ENCODE data around the gene AFP.

Gene AFP

GRCh38 chr4:73431813-73432168 is 4.2 kb upstream of the AFP start:
- no peaks in the 10 kb centered on the region for H3K9me3 ChIP-seq (ENCODE audit: insufficient read depth, low read length)
- no peaks in the 10 kb centered on the region for H3F3A ChIP-seq (ENCODE audit: insufficient read depth)
- H3K9me2 ChIP-seq (replicated peaks; ENCODE audit: insufficient read depth, low read length), result no peaks in the 10 kb centered on the region

GRCh38 chr4:73432169-73433000 is 3.6 kb upstream of the AFP start:
- Histone ChIP-seq H3K79me2 (ENCODE audit: insufficient read depth, low read length) (no peaks in the 10 kb centered on the region), H2AFZ (ENCODE audit: low read depth, low read length, severe bottlenecking) (no peak overlapping the region), H3K4me3 (ENCODE audit: insufficient read depth, low read length, poor library complexity, severe bottlenecking) (no peak overlapping the region), H4K20me1 (ENCODE audit: low read depth, low read length) (no peaks in the 10 kb centered on the region), H3F3A (ENCODE audit: insufficient read depth) (no peaks in the 10 kb centered on the region), H3K27ac (ENCODE audit: low read depth, low read length) (no peak overlapping the region), H3K4me2 (ENCODE audit: low read depth, low read length, poor library complexity, severe bottlenecking) (no peak overlapping the region), H3K9me3 (ENCODE audit: insufficient read depth, low read length) (no peaks in the 10 kb centered on the region), H3K9ac (ENCODE audit: low read length) (no peak overlapping the region), H3K36me3 (ENCODE audit: low read length) (no peaks in the 10 kb centered on the region), H3K27me3 (ENCODE audit: low read length) (no peaks in the 10 kb centered on the region), H3K9me2 (replicated peaks; ENCODE audit: insufficient read depth, low read length) (no peaks in the 10 kb centered on the region)
- TF ChIP-seq EZH2phosphoT487 (conservative IDR thresholded peaks at IDR 0.05; ENCODE audit: low read length) (no peak), CTCF (IDR thresholded peaks at IDR 0.05; ENCODE audit: insufficient read depth, low read length, poor library complexity, severe bottlenecking) (no peak)

More at GRCh38 chr4:73431813-73432168, 4.2 kb upstream of the AFP start:
- H2AFZ ChIP-seq (ENCODE audit: low read depth, low read length, severe bottlenecking), result no peak overlapping the region
- no peaks in the 10 kb centered on the region for H3K79me2 ChIP-seq (ENCODE audit: insufficient read depth, low read length)
- H3K27me3 ChIP-seq (ENCODE audit: low read length), result no peaks in the 10 kb centered on the region
- H3K9ac ChIP-seq (ENCODE audit: low read length), result no peak overlapping the region
- no peak overlapping the region for H3K4me2 ChIP-seq (ENCODE audit: low read depth, low read length, poor library complexity, severe bottlenecking)
- H3K36me3 ChIP-seq (ENCODE audit: low read length), result no peaks in the 10 kb centered on the region
- TF ChIP-seq EZH2phosphoT487 (conservative IDR thresholded peaks at IDR 0.05; ENCODE audit: low read length) (no peak), CTCF (IDR thresholded peaks at IDR 0.05; ENCODE audit: insufficient read depth, low read length, poor library complexity, severe bottlenecking) (no peak)
- no peak overlapping the region for H3K27ac ChIP-seq (ENCODE audit: low read depth, low read length)
- H3K4me3 ChIP-seq (ENCODE audit: insufficient read depth, low read length, poor library complexity, severe bottlenecking), result no peak overlapping the region
- H4K20me1 ChIP-seq (ENCODE audit: low read depth, low read length), result no peaks in the 10 kb centered on the region

DNA sequence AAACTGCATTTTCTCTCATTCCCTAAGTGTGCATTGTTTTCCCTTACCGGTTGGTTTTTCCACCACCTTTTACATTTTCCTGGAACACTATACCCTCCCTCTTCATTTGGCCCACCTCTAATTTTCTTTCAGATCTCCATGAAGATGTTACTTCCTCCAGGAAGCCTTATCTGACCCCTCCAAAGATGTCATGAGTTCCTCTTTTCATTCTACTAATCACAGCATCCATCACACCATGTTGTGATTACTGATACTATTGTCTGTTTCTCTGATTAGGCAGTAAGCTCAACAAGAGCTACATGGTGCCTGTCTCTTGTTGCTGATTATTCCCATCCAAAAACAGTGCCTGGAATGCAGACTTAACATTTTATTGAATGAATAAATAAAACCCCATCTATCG is 2.9 kb upstream of the AFP start:
- no peak for TF ChIP-seq CTCF (IDR thresholded peaks at IDR 0.05; ENCODE audit: insufficient read depth, low read length, poor library complexity, severe bottlenecking)
- TF ChIP-seq EZH2phosphoT487 (conservative IDR thresholded peaks at IDR 0.05; ENCODE audit: low read length), result no peak
- Histone ChIP-seq H3K36me3 (ENCODE audit: low read length) (no peaks in the 10 kb centered on the region), H3K9me3 (ENCODE audit: insufficient read depth, low read length) (no peaks in the 10 kb centered on the region), H2AFZ (ENCODE audit: low read depth, low read length, severe bottlenecking) (no peak overlapping the region), H3K79me2 (ENCODE audit: insufficient read depth, low read length) (no peaks in the 10 kb centered on the region), H3K27me3 (ENCODE audit: low read length) (no peaks in the 10 kb centered on the region), H3K4me2 (ENCODE audit: low read depth, low read length, poor library complexity, severe bottlenecking) (no peak overlapping the region), H4K20me1 (ENCODE audit: low read depth, low read length) (no peaks in the 10 kb centered on the region), H3K4me3 (ENCODE audit: insufficient read depth, low read length, poor library complexity, severe bottlenecking) (no peak overlapping the region), H3F3A (ENCODE audit: insufficient read depth) (no peaks in the 10 kb centered on the region), H3K9ac (ENCODE audit: low read length) (no peak overlapping the region), H3K9me2 (replicated peaks; ENCODE audit: insufficient read depth, low read length) (no peaks in the 10 kb centered on the region), H3K27ac (ENCODE audit: low read depth, low read length) (no peak overlapping the region)
